ENCODE results near the gene DAZAP1.

DNA sequence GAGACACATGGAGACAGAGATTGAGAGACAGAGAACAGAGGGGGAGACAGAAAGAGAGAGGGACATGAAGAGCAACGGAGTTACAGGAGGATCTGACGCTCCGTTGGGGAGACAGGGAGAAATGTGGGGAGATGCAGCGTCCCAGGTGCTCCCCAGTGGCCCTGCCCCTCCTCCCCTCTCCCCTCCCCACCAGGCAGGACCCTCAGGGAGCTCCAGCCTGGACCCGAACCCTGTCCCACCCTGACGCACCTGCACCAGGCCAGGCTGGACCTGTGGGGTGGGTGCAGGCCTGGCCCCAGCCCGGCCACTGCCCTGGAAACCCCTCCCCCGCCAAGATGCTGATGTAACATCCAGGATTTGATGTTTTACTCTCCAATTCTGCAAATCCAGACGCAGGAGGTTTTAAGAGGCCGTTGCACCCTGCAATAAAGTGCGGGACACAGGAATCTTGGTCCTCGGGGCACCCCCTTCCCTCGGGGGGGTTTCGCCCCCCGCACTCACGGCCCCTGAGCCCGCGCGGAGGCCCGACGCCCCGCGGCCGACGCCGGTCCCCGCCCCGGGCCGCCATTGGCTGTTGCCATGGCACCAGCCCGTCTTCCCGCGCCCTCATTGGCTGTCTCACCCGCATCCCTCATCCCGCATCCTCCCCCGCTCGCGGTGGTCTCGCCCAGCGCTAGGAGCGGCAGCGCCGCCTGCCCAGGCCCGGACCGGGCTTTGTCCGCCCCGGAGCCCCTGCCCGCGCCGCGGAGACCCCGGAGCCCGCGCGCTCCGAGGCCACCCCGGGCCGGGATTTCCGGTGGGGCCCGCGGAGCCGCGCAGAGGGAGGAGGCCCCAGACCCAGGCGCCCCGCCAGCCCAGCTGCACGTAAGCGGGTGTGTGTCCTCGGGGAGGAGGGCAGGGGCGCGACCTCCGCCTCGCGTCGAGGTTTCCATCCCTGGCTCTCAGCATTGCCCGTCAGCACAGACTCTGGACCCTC, 42.4 kb downstream of the DAZAP1 start, which contains the start of gene APC2:
- TF ChIP-seq RARB (CRISPR knock-in tag; IDR thresholded peaks at IDR 0.05) (no peak), ISL1 (CRISPR knock-in tag; IDR thresholded peaks at IDR 0.05) (no peak), ZC3H10 (CRISPR knock-in tag; IDR thresholded peaks at IDR 0.05) (no peak), BACH2 (CRISPR knock-in tag; IDR thresholded peaks at IDR 0.05; ENCODE audit: borderline replicate concordance) (no peak), GLIS3 (CRISPR knock-in tag; IDR thresholded peaks at IDR 0.05) (no peak), OSR1 (CRISPR knock-in tag; IDR thresholded peaks at IDR 0.05) (no peak)
- TF ChIP-seq, protein P1, sequence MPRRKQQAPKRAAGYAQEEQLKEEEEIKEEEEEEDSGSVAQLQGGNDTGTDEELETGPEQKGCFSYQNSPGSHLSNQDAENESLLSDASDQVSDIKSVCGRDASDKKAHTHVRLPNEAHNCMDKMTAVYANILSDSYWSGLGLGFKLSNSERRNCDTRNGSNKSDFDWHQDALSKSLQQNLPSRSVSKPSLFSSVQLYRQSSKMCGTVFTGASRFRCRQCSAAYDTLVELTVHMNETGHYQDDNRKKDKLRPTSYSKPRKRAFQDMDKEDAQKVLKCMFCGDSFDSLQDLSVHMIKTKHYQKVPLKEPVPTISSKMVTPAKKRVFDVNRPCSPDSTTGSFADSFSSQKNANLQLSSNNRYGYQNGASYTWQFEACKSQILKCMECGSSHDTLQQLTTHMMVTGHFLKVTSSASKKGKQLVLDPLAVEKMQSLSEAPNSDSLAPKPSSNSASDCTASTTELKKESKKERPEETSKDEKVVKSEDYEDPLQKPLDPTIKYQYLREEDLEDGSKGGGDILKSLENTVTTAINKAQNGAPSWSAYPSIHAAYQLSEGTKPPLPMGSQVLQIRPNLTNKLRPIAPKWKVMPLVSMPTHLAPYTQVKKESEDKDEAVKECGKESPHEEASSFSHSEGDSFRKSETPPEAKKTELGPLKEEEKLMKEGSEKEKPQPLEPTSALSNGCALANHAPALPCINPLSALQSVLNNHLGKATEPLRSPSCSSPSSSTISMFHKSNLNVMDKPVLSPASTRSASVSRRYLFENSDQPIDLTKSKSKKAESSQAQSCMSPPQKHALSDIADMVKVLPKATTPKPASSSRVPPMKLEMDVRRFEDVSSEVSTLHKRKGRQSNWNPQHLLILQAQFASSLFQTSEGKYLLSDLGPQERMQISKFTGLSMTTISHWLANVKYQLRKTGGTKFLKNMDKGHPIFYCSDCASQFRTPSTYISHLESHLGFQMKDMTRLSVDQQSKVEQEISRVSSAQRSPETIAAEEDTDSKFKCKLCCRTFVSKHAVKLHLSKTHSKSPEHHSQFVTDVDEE (CRISPR knock-in tag; IDR thresholded peaks at IDR 0.05): no peak
- TF ChIP-seq, protein P2, sequence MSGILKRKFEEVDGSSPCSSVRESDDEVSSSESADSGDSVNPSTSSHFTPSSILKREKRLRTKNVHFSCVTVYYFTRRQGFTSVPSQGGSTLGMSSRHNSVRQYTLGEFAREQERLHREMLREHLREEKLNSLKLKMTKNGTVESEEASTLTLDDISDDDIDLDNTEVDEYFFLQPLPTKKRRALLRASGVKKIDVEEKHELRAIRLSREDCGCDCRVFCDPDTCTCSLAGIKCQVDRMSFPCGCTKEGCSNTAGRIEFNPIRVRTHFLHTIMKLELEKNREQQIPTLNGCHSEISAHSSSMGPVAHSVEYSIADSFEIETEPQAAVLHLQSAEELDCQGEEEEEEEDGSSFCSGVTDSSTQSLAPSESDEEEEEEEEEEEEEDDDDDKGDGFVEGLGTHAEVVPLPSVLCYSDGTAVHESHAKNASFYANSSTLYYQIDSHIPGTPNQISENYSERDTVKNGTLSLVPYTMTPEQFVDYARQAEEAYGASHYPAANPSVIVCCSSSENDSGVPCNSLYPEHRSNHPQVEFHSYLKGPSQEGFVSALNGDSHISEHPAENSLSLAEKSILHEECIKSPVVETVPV (CRISPR knock-in tag; IDR thresholded peaks at IDR 0.05): no peak
